Stimulated activated CD8-positive, alpha-beta memory T cell treated with anti-CD3 and anti-CD28 coated beads, Interleukin-4, amount 100 ng/mL, for 4 hours (primary cell): ENCODE measurements around the gene SMURF1.

Experiments
- DNase-seq, 2 donors: peaks; one replicate each; pipeline ENCODE4 v3.0.0-alpha.2; 2020; ENCODE audit warnings: low read depth in 2 of 2, low spot score in 1 of 2

The SMURF1 gene

DNA sequence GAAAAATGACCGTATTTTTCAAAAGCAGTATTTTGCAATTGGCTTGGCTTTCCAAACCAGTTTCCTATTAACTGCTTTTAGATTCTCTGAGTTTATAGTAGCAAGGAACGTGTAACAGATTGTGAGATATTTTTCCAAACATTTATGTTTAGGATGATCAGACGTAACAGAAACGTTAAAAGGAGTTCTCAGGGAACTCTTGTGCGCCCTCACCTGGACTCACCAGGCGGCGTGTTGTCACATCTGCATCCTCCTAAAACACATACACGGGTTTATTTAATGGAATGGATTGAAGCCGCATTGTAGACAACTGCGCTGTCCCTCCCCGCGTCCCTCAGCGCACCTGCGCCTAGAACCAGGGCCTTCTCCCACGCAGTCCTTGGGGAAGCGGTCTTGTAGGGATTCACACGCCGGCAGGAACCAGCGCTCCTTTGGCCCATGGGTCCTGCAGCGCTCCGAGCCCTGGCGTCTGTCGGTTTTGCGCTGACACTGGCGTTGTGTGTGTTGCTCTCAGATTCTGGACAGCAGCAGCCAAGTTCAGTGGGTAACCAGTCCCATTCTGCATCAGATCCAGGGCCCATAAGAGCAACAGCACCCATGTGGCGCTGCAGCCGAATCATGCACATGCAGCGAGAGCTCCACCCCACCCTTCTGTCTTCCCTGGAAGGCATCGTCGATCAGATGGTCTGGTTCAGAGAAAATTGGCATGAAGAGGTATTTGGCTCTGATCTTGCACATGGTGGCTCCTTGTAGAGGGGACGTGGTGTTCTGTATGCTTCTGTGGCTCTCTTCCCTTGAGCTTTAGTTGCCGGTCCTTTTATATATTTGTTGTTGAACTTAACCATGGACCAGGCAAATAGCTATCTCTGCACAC lies 150.6 kb downstream of the SMURF1 start:
- no peak for DNase-seq

DNA sequence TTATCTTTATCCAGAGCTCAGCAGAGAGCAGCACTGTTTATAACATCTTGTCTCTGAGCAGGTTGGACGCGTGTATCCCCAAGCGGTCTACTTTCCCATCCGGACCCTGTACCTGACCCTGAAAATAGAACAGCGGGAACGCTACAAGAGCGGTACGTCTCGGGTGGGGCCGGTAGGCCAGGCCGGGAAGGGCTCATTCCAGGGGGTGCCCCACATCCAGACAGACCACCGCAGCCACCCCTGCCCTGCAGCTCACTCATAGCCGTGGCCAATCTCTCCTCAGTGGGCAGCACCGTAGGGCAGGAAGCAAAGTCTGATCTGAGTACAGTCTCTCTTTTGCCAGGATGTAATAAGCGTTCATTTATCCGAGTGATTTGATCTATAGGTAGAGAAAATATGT lies 151.8 kb downstream of the SMURF1 start:
- DNase-seq: no peak

DNA sequence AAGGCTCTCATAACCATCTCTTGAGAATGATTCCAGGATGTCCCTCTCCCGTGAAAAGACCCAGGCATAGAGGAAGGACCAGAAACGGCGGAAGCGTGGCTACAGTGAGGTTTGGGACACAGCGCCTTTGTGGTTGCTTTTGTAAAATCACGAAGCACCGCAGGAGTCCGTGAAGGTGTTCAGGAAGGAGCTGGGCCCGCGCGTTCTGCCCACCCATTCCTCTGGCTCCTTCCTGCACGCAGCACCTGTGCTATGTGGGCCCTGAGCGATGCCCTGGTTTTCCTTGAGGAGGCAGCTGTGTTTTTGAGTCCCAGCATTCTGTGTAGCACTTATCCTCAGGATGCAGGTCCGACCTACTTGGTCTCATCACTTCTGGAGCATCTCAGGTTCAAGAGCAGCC lies 152.8 kb downstream of the SMURF1 start:
- no peak for DNase-seq

DNA sequence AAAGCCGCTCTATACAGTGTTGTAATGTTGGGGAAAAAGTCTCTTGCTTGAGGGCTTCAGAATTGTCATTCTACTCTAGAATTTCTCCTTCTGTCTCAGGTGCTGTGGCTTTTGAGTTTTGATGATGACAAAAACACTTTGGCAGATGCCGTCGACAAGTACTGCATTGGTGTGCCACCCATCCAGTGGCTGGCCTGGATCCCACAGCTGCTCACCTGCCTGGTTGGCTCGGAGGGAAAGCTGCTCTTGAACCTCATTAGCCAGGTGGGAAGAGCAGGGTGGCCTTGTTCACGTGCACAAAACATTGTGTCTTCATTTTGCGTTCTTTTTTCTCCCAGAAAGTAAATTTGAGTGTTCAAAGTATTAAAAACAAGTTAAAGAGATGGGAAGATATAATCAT lies 153.6 kb downstream of the SMURF1 start:
- DNase-seq: no peak

DNA sequence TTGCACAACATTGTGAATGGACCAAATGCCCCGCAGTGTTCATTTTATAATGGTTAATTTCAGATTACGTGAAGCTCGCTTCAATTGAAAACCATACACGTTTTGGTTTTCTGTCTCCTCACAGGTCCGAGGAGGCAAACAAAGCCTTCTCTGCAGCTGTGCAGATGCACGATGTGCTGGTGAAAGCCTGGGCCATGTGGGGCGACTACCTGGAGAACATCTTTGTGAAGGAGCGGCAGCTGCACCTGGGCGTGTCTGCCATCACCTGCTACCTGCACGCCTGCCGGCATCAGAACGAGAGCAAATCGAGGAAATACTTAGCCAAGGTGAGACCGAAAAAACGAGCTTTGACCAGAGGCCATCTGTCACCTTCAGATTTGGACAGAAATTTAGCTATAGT lies 155.3 kb downstream of the SMURF1 start:
- no peak for DNase-seq

DNA sequence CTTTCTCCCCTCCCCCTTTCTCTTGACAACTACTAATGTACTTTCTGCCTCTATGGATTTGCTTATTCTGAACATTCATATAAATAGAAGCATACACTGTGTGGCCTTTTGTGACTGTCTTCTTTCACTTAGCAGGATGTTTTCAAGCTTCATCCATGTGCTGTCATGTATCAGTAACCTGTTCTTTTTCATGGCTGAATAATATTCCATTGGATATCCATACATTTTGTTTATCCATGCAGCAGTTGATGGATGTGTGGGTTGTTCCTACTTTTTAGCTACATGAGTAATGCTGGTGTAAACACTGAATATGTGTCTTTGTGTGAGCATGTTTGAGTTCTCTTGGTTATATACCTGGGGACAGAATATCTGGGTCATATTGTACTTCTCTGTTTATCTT lies 158.0 kb downstream of the SMURF1 start:
- no peak for DNase-seq

DNA sequence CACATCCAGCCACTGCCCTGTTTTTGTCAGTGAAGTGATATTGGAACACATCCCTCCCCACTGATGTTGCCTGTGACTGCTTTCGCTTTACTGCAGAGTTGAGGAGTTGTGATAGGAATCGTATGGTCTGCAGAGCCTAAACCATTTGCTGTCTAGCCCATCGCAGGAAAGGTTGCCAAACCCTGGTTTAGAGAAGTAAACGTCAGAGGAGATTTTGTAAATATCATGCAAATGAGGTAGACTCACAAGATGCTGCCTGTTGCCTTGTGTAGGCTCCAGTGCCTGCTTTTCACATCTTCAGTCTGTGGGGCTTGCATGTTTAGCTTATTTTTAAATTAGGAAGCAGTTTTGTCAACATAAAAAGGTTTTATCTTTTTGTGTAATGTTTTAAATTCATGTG lies 158.5 kb downstream of the SMURF1 start:
- DNase-seq: no peak

DNA sequence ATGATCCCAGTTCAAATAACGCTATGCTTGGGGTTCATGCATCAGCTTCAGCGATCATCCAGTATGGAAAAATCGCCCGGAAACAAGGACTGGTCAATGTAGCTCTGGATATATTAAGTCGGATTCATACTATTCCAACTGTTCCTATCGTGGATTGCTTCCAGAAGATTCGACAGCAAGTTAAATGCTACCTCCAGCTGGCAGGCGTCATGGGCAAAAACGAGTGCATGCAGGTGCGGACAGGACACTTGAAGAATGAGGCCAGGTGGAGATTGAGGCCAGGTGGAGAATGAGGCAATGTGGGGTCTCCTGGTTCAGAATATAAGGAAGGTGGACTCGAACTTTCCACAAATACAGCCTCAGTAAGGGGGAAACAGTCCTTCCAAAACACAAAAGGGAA lies 159.8 kb downstream of the SMURF1 start:
- DNase-seq: no peak

DNA sequence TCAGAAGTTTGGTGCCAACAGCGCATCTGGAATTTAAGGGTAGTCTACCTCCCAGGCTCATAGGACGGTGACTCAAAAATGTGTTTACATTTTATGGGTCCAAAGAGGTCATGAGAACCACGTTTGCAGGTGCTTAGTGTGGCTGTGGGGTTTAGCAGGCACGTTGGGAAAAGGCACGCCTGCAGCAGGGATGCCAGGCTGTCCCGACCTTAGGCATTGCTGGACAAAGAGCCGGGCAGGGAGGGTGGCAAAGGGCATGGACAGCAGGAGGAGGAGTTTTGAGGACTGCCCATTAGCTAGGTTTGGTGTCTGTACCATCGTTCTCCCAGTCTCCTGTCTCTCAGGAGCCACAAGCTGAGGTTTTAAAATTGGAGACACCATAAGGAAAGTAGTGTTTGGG lies 161.2 kb downstream of the SMURF1 start:
- no peak for DNase-seq

DNA sequence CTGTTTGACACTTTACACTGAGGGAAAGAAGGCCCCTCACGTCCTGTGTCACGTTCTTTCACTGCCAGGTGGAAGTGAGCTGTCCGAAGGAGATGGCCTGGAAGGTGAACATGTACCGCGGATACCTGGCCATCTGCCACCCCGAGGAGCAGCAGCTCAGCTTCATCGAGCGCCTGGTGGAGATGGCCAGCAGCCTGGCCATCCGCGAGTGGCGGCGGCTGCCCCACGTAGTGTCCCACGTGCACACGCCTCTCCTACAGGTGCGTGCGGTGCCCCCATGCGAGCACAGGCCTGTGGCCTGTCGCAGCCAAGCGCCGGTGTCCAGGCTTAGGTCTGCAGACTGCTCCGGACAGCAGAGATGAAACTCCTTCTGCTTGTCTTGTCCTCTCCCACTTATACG lies 162.2 kb downstream of the SMURF1 start:
- DNase-seq: no peak

DNA sequence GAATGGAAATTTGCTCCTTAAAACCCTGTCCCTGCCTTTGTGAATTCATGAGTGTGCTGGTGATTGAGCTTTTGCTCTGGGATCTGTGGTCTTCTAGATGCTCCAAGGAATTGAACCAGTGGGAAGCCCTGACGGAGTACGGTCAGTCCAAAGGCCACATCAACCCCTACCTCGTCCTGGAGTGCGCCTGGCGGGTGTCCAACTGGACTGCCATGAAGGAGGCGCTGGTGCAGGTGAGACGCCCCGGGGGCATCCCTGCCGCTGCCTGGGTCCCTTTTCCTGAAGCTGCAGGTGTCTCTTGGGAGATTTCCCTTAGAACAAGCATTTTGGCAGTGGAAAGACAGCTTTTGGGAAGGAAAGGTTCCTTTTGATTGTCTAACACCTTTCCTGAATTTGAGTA lies 165.2 kb downstream of the SMURF1 start:
- DNase-seq: no peak
